Panc1 (cell line): ENCODE measurements around the gene PDCD10.

Experiments
- POLR2AphosphoS5 ChIP-seq: IDR thresholded peaks from 2 replicates; pipeline ENCODE4 v1.6.1; 2012; ENCODE audit warnings: mild to moderate bottlenecking, low read depth, low read length, moderate library complexity
- TF ChIP-seq, protein P1 (sequence below): fragments of 450-650 bp; IDR thresholded peaks from 2 replicates; pipeline ENCODE4 v1.5.1; 2017; ENCODE audit warnings: mild to moderate bottlenecking

DNA sequence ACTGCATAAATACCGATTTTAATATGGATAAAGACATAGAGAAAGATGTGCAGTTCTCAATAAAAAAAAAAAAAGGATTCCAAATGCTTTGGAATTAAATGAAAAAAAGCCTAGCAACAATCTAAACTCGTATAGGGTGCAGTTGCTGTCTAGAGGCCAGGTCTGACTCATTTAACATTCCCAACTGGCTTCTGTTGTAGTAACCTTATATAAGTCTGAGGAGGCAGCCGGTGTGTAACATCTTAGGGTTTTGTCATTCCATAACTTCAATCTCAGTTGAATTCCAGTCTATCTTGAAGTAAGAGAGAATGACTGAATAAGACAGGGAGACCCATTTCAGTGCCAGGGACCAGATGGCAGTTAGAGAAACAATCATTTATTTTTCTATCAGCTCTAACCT lies 6.5 kb downstream of the PDCD10 start:
- TF ChIP-seq, protein P1, sequence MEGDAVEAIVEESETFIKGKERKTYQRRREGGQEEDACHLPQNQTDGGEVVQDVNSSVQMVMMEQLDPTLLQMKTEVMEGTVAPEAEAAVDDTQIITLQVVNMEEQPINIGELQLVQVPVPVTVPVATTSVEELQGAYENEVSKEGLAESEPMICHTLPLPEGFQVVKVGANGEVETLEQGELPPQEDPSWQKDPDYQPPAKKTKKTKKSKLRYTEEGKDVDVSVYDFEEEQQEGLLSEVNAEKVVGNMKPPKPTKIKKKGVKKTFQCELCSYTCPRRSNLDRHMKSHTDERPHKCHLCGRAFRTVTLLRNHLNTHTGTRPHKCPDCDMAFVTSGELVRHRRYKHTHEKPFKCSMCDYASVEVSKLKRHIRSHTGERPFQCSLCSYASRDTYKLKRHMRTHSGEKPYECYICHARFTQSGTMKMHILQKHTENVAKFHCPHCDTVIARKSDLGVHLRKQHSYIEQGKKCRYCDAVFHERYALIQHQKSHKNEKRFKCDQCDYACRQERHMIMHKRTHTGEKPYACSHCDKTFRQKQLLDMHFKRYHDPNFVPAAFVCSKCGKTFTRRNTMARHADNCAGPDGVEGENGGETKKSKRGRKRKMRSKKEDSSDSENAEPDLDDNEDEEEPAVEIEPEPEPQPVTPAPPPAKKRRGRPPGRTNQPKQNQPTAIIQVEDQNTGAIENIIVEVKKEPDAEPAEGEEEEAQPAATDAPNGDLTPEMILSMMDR: no peak
- TF ChIP-seq POLR2AphosphoS5: no peak
